ENCODE data around the gene DYNLL1. TPM values are rescaled to one million over a fixed set of nuclear protein-coding genes. Genes with fewer than 3 reads are reported as not detected.

Gene DYNLL1
- total and polyA plus RNA-seq, 2 experiments from 2014 or later = 310 to 868 TPM

DNA sequence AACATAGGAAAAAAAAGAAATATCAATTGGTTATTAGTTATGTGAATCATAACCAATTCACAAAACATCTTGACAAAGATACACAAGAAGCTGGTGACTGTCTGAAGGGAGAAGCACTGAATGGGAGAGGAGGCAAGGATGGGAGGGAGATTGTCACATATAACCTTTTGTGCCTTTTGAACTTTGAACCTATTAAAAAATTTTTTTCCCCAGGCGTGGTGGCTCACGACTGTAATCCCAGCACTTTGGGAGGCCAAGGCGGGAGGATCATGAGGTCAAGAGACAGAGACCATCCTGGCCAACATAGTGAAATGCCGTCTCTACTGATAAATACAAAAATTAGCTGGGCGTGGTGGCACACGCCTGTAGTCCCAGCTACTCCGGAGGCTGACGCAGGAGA is 12.6 kb downstream of the DYNLL1 start (continued):
- no peak for TF ChIP-seq REST (IDR thresholded peaks at IDR 0.05; ENCODE audit: unreplicated experiment)
- TF ChIP-seq ZNF331 (CRISPR knock-in tag; IDR thresholded peaks at IDR 0.05; ENCODE audit: low read depth) = no peak

DNA sequence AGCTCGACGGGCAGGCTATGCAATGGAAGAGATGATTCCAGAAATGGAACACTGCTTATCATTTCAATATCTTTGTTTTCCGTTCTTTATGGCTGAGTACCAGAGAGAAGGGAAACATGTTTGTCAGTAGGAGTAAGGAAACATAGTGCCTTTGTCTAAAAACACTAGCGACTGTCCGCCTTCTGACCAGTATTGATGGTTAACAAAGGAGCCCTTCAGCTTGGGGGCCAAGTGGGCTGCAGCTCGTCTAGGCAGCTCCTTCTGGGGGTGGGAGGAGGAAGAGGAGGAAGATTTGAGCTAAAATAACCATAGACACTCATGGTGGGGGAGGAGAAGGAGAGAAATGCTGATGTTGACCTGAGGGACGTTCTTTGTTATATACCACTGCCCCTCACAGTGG is 18.1 kb downstream of the DYNLL1 start:
- 0 out of 2 replicates have a peak, but pooled peaks cover 2% of the 10 kb centered on the region for H3K36me3 ChIP-seq (ENCODE audit: insufficient read depth)
- no peaks in the 10 kb centered on the region for H3K9me2 ChIP-seq (ENCODE audit: insufficient read depth)
- no peak for ATAC-seq
- no peak overlapping the region for H2AFZ ChIP-seq
- no peaks in the 10 kb centered on the region for H3F3A ChIP-seq (replicated peaks; ENCODE audit: low read depth)
- no peak overlapping the region for H3K4me3 Mint-ChIP-seq
- H3K36me3 Mint-ChIP-seq (ENCODE audit: low read depth) = peaks cover 29% of the 10 kb centered on the region
- H3K4me2 ChIP-seq = no peak overlapping the region
- H3K27me3 ChIP-seq (ENCODE audit: insufficient read depth) = no peaks in the 10 kb centered on the region
- H3K27me3 Mint-ChIP-seq (ENCODE audit: insufficient read depth, low read depth, poor library complexity) = no peaks in the 10 kb centered on the region
- no peak overlapping the region for H3K27ac Mint-ChIP-seq
- no peaks in the 10 kb centered on the region for H3K4me1 ChIP-seq (ENCODE audit: insufficient read depth)
- no peaks in the 10 kb centered on the region for H3K4me1 Mint-ChIP-seq
- DNase-seq (ENCODE audit: low spot score) = no peak
- no peak overlapping the region for H3K4me3 ChIP-seq
- H3K27ac ChIP-seq (ENCODE audit: low read depth) = no peak overlapping the region
- no peaks in the 10 kb centered on the region for H3K9me3 Mint-ChIP-seq
- no peaks in the 10 kb centered on the region; the same call in 1 of the 2 replicates for H4K20me1 ChIP-seq (replicated peaks; ENCODE audit: insufficient read depth)
- no peaks in the 10 kb centered on the region for H3K79me2 ChIP-seq (replicated peaks; ENCODE audit: insufficient read depth)
- TF ChIP-seq STAT1 (IDR thresholded peaks at IDR 0.05; ENCODE audit: unreplicated experiment) (no peak), ZNF462 (CRISPR knock-in tag; IDR thresholded peaks at IDR 0.05) (no peak), ZNF114 (CRISPR knock-in tag; IDR thresholded peaks at IDR 0.05) (no peak), CREB1 (CRISPR knock-in tag; IDR thresholded peaks at IDR 0.05; ENCODE audit: low read depth) (no peak), EZH2 (IDR thresholded peaks at IDR 0.05; ENCODE audit: low read depth, unreplicated experiment) (no peak), EZH2phosphoT487 (IDR thresholded peaks at IDR 0.05; ENCODE audit: unreplicated experiment) (no peak), CTCF (conservative IDR thresholded peaks at IDR 0.05; ENCODE audit: low read depth in 2 of 2) (no peak), JUNB (IDR thresholded peaks at IDR 0.05; ENCODE audit: unreplicated experiment) (no peak), ZNF331 (CRISPR knock-in tag; IDR thresholded peaks at IDR 0.05; ENCODE audit: low read depth) (no peak)
- TF ChIP-seq, protein P1, sequence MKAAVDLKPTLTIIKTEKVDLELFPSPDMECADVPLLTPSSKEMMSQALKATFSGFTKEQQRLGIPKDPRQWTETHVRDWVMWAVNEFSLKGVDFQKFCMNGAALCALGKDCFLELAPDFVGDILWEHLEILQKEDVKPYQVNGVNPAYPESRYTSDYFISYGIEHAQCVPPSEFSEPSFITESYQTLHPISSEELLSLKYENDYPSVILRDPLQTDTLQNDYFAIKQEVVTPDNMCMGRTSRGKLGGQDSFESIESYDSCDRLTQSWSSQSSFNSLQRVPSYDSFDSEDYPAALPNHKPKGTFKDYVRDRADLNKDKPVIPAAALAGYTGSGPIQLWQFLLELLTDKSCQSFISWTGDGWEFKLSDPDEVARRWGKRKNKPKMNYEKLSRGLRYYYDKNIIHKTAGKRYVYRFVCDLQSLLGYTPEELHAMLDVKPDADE (IDR thresholded peaks at IDR 0.05) = no peak

All from GM23338 (cell line).